ENCODE results near the gene HOXA5.

HOXA5 gene

GRCh38 chr7:27109466-27110185 is 33.9 kb downstream of the HOXA5 start:
- no peak for ATAC-seq
- TF ChIP-seq ARNTL (CRISPR knock-in tag; IDR thresholded peaks at IDR 0.05; ENCODE audit: borderline replicate concordance, low read depth) (no peak), RARB (CRISPR knock-in tag; IDR thresholded peaks at IDR 0.05) (no peak), ZNF565 (CRISPR knock-in tag; conservative IDR thresholded peaks at IDR 0.05; ENCODE audit: low read depth) (no peak), CSRNP3 (CRISPR knock-in tag; IDR thresholded peaks at IDR 0.05) (no peak), ZFP30 (CRISPR knock-in tag; IDR thresholded peaks at IDR 0.05) (no peak), ISL1 (CRISPR knock-in tag; IDR thresholded peaks at IDR 0.05) (no peak), BACH2 (CRISPR knock-in tag; IDR thresholded peaks at IDR 0.05; ENCODE audit: borderline replicate concordance) (no peak), POU6F1 (CRISPR knock-in tag; IDR thresholded peaks at IDR 0.05; ENCODE audit: borderline replicate concordance, low read depth) (no peak), OSR1 (CRISPR knock-in tag; IDR thresholded peaks at IDR 0.05) (no peak), PATZ1 (CRISPR knock-in tag; IDR thresholded peaks at IDR 0.05; ENCODE audit: borderline replicate concordance) (no peak), CSDC2 (CRISPR knock-in tag; IDR thresholded peaks at IDR 0.05) (no peak)
- TF ChIP-seq, protein P1, sequence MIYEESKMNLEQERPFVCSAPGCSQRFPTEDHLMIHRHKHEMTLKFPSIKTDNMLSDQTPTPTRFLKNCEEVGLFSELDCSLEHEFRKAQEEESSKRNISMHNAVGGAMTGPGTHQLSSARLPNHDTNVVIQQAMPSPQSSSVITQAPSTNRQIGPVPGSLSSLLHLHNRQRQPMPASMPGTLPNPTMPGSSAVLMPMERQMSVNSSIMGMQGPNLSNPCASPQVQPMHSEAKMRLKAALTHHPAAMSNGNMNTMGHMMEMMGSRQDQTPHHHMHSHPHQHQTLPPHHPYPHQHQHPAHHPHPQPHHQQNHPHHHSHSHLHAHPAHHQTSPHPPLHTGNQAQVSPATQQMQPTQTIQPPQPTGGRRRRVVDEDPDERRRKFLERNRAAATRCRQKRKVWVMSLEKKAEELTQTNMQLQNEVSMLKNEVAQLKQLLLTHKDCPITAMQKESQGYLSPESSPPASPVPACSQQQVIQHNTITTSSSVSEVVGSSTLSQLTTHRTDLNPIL (CRISPR knock-in tag; IDR thresholded peaks at IDR 0.05; ENCODE audit: low read depth) = no peak

DNA sequence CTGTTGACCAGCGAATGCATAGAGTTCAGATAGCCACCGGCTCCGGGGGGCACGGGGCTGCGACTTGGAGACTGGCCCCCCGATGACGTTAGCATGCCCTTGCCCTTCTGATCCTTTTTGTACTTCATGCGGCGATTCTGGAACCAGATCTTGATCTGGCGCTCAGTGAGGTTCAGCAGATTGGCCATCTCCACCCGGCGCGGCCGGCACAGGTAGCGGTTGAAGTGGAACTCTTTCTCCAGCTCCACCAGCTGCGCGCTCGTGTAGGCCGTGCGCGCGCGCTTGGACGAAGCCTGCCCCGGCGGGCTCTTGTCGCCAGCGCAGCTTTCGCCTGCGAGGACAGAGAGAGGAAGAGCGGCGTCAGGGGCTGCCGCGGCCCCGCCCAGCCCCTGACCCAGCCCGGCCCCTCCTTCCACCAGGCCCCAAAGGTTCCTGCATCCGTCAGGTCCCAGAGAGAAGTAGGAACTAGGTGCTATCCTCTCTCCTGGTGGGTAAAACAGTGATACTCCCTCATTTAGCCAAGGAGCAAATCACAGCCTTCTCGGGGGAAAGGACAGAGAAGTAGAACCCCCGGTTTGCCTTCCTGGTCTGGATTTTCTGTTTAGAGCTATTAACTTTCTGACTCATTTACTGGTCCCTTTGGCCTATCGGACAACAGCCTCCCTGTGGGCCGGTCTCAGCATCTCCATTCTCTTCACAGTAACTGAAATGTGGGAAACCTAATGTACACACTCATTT is 34.9 kb downstream of the HOXA5 start:
- no peak for ATAC-seq
- TF ChIP-seq GLIS3 (CRISPR knock-in tag; IDR thresholded peaks at IDR 0.05) (no peak), OSR1 (CRISPR knock-in tag; IDR thresholded peaks at IDR 0.05) (no peak), BACH2 (CRISPR knock-in tag; IDR thresholded peaks at IDR 0.05; ENCODE audit: borderline replicate concordance) (no peak), ZFP30 (CRISPR knock-in tag; IDR thresholded peaks at IDR 0.05) (no peak)
- TF ChIP-seq, protein P2, sequence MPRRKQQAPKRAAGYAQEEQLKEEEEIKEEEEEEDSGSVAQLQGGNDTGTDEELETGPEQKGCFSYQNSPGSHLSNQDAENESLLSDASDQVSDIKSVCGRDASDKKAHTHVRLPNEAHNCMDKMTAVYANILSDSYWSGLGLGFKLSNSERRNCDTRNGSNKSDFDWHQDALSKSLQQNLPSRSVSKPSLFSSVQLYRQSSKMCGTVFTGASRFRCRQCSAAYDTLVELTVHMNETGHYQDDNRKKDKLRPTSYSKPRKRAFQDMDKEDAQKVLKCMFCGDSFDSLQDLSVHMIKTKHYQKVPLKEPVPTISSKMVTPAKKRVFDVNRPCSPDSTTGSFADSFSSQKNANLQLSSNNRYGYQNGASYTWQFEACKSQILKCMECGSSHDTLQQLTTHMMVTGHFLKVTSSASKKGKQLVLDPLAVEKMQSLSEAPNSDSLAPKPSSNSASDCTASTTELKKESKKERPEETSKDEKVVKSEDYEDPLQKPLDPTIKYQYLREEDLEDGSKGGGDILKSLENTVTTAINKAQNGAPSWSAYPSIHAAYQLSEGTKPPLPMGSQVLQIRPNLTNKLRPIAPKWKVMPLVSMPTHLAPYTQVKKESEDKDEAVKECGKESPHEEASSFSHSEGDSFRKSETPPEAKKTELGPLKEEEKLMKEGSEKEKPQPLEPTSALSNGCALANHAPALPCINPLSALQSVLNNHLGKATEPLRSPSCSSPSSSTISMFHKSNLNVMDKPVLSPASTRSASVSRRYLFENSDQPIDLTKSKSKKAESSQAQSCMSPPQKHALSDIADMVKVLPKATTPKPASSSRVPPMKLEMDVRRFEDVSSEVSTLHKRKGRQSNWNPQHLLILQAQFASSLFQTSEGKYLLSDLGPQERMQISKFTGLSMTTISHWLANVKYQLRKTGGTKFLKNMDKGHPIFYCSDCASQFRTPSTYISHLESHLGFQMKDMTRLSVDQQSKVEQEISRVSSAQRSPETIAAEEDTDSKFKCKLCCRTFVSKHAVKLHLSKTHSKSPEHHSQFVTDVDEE (CRISPR knock-in tag; IDR thresholded peaks at IDR 0.05) = no peak

DNA sequence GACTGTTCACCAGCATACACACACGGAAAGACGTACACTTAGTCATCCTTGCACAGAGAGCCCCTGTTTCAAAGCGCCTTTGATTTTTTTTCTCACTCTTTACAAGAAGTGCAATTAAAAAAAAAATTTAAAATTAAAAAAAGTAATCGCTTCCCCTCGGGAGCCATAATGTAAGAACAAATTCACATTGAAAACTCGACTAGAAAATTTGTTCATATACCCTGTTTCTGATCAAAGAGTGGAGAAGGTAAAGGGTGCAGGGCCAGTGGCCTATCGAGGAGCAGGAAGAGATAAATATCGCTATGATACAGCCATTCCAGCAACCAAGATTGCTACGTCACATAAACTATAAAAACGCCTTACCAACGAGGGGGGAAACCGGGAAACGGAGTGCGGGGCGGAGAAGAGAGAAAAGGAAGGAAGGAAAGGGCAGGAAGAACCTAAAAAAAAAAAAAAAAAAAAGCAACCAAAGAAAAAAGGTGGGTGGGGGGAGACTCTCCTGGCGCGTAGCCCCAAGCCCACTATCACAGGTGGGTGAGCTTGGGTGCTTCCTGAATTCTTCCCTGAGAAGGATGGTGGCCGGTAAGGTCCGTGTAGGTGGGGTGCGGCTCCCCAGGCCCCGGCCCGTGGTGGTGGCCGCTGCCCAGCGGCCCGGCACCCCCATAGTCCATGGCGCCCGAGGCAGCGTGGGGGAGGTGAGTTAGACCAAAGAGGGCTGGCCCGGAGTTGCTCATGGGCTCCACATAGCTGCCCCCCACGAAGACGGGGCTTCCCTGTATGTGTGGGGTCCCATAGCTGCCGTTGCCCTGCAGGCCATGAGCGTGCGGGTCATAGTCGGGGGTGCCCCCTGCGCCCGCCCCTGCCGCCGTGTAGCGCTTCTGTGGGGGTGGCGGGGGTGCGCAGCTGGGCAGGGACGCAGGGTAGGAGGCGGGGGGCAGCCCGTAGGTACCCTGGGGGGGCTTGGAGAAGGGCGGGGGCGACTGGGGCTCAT is 35.8 kb downstream of the HOXA5 start:
- ATAC-seq = no peak
- TF ChIP-seq, protein P1 (CRISPR knock-in tag; IDR thresholded peaks at IDR 0.05; ENCODE audit: low read depth) = no peak
- TF ChIP-seq CSDC2 (CRISPR knock-in tag; IDR thresholded peaks at IDR 0.05) = no peak
- no peak for TF ChIP-seq ZNF565 (CRISPR knock-in tag; conservative IDR thresholded peaks at IDR 0.05; ENCODE audit: low read depth)
- TF ChIP-seq ARNTL (CRISPR knock-in tag; IDR thresholded peaks at IDR 0.05; ENCODE audit: borderline replicate concordance, low read depth) = no peak
- TF ChIP-seq POU6F1 (CRISPR knock-in tag; IDR thresholded peaks at IDR 0.05; ENCODE audit: borderline replicate concordance, low read depth) = no peak
- no peak for TF ChIP-seq ZFP30 (CRISPR knock-in tag; IDR thresholded peaks at IDR 0.05)
